Glomerular endothelial cell (primary cell): ENCODE data around the gene CPEB1. TPM values are rescaled to one million over a fixed set of nuclear protein-coding genes. Genes with fewer than 3 reads are reported as not detected.
A peak's percentile ranks its signal among the peaks of the same experiment; 100 is the strongest.
"Not testable (repeated sequence)": the region's sequence is repeated elsewhere in the genome, so short reads cannot be mapped to it uniquely, and the experiment has no call there.

Experiments used
- DNase-seq: peaks from one replicate; pipeline ENCODE4 v3.0.0-alpha.2; 2011; ENCODE audit warnings: low read depth, low spot score; ENCODE audit errors: extremely low read depth
- total RNA-seq: library from RNA; depleted of rRNA; stranded (reverse); fragments of >200 nt; gene quantifications from 2 replicates; pipeline ENCODE4 v1.2.3, GENCODE V29; 2015

CPEB1 gene
- total RNA-seq, 1 donor from 2014 or later, result not detected

GRCh38 chr15:82530606-82531379 lies 116.4 kb downstream of the CPEB1 start:
- DNase-seq, result peak; percentile 36

DNA sequence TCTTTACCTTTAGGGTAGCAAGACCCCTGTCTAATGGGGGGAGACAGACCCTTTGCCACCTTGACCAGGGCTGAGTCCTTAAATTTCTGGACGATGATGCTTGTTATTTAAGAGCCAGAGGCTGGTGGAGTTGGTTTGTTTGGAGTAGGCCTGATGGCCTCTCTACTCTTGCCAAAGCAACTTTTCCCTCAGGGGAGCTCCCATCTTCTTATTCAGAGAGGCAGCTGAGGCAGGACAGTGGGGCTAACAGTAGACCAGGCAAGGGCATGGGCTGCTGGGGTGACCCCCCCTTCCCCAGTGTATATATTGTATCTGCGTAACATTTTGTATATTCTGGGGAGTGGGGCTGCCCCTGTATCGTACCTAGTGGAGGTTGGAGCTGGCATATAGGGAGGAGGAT lies 117.2 kb downstream of the CPEB1 start:
- DNase-seq, result no peak

GRCh38 chr15:82513587-82513986 lies 133.6 kb downstream of the CPEB1 start:
- not testable (repeated sequence) for DNase-seq

- DNase-seq, result not testable (repeated sequence)
Observed at GRCh38 chr15:82507693-82508092, 139.5 kb downstream of the CPEB1 start.

GRCh38 chr15:82507087-82507486 lies 140.1 kb downstream of the CPEB1 start:
- not testable (repeated sequence) for DNase-seq

DNA sequence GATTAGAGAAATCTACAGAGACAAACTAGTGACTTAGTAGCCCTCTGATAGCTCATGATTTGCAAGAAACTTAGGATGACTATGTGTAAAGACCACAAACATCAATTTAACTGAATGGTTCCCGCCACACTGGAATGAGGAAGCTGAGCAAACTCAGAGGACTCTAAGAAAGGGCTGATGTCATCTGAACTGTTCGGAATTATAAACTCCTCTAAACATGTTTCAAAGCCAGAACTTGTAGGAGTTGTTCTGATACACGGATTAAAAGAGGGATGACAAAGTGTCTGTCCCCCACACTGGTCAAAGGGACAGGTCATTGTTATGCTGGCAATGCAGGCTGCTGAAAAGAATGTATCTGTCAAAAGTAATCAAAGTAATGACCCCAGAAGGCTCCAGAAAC lies 141.3 kb downstream of the CPEB1 start:
- not testable (repeated sequence) for DNase-seq

GRCh38 chr15:82504074-82504473 lies 143.1 kb downstream of the CPEB1 start:
- not testable (repeated sequence) for DNase-seq

DNA sequence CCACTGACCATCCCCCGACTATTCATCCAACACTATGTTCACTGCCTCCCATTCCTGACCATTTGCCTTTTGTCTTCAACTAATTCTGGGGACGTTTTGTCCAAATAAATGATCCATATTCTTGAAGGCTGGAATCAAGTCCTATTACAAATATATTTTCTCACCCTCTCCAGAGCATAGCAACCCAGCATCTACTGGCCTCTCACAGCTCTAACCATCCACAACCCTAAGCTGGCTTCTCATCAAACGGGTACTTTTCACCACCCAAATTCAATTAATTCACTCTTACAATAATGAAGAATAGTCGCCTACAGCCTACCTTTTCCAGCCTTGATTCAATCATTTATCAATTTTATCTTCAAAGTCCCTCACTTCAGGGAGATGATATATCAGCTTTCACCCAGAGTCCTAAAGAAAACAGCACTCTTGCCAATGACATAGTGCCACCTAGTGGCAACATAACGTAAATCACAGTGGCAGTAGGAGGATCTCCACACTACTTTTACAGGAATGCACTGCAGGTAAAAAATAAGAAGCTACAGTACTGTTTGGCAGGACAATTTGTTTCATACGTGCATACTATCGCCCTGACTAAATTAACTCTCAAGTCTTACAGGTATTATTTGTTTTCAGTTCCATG lies 144.3 kb downstream of the CPEB1 start:
- not testable (repeated sequence) for DNase-seq

DNA sequence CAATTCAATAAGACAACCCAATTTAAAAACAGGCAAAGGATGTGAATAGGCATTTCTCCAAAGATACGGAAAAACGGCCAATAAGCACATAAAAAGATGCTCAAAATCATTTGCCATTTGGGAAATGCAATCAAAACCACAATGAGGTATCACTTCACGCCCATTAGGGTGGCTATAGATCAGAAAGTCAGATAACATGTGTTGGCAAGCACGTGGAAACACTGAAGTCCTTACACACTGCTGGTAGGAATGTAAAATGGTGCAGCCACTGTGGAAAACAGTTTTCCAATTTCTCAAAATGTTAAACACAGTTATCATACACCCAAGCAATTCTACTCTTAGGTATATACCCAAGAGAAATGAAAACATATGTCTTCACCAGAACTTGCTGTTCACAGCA lies 146.4 kb downstream of the CPEB1 start:
- not testable (repeated sequence) for DNase-seq

DNA sequence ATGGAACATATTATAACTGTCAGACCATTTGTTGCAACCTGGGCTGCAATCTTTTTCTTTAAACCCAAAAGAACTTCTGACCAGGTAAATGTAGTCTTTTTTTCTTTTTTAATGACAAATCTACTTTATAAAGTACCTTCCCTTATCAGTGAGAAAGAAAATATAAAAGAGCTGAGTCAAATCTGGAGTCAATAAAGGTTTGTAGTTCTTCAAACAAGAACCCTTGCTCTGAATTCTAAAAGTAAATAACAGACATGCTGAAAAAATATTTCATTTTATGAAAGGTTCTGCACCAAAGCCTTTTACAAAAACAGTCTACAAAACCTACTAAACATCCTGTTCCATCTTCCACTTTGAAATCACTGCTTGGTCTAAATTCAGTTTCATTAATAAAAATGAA lies 149.2 kb downstream of the CPEB1 start:
- DNase-seq, result not testable (repeated sequence)

Other genes starting within 250 kb of the CPEB1 start
- 1.7 and 5.2 TPM in 2 replicates for gene GOLGA6L9, start 217.5 kb downstream of the CPEB1 start, total RNA-seq
- 1,446 and 3,005 TPM in 2 replicates for gene RPS17, start 106.9 kb downstream of the CPEB1 start, total RNA-seq
- not detected in 2 replicates for gene AP3B2, start 62.5 kb upstream of the CPEB1 start, total RNA-seq
- gene FSD2, start 158.7 kb upstream of the CPEB1 start, total RNA-seq, result 0.47 TPM in 1 of 2 replicates, not detected in the other
- gene WHAMM, start 162.3 kb upstream of the CPEB1 start, total RNA-seq, result 7.9 and 11.6 TPM in 2 replicates